ENCODE results near the gene PSTPIP1.

GRCh38 chr15:76996526-76997401 lies 1.8 kb downstream of the PSTPIP1 start:
- TF ChIP-seq CTCF (IDR thresholded peaks at IDR 0.05) (no peak), POLR2A (IDR thresholded peaks at IDR 0.05) (no peak)
